ENCODE measurements around the gene EEF1AKMT4.
A peak's percentile ranks its signal among the peaks of the same experiment; 100 is the strongest.

EEF1AKMT4 gene

GRCh38 chr3:184233127-184233843 is 16.2 kb upstream of the EEF1AKMT4 start:
- Histone ChIP-seq H3K4me3 (replicated peaks; ENCODE audit: insufficient read depth, low read length) (no peak overlapping the region), H3K27ac (replicated peaks) (no peak overlapping the region), H3K27me3 (ENCODE audit: insufficient read depth, poor library complexity, severe bottlenecking) (peaks cover 31% of the 10 kb centered on the region)
- no peak for TF ChIP-seq POLR2AphosphoS5 (IDR thresholded peaks at IDR 0.05; ENCODE audit: low read depth)
- no peak for TF ChIP-seq SPI1 (IDR thresholded peaks at IDR 0.05; ENCODE audit: borderline replicate concordance, low read depth)
- TF ChIP-seq, protein P1, sequence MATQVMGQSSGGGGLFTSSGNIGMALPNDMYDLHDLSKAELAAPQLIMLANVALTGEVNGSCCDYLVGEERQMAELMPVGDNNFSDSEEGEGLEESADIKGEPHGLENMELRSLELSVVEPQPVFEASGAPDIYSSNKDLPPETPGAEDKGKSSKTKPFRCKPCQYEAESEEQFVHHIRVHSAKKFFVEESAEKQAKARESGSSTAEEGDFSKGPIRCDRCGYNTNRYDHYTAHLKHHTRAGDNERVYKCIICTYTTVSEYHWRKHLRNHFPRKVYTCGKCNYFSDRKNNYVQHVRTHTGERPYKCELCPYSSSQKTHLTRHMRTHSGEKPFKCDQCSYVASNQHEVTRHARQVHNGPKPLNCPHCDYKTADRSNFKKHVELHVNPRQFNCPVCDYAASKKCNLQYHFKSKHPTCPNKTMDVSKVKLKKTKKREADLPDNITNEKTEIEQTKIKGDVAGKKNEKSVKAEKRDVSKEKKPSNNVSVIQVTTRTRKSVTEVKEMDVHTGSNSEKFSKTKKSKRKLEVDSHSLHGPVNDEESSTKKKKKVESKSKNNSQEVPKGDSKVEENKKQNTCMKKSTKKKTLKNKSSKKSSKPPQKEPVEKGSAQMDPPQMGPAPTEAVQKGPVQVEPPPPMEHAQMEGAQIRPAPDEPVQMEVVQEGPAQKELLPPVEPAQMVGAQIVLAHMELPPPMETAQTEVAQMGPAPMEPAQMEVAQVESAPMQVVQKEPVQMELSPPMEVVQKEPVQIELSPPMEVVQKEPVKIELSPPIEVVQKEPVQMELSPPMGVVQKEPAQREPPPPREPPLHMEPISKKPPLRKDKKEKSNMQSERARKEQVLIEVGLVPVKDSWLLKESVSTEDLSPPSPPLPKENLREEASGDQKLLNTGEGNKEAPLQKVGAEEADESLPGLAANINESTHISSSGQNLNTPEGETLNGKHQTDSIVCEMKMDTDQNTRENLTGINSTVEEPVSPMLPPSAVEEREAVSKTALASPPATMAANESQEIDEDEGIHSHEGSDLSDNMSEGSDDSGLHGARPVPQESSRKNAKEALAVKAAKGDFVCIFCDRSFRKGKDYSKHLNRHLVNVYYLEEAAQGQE (IDR thresholded peaks at IDR 0.05; ENCODE audit: insufficient replicate concordance, low read depth), result no peak
- no peak for TF ChIP-seq GABPA (IDR thresholded peaks at IDR 0.05; ENCODE audit: low read depth)
- TF ChIP-seq CTCF (IDR thresholded peaks at IDR 0.05; ENCODE audit: insufficient read depth, low read length), result no peak
- no peak for DNase-seq (ENCODE audit: low read depth in 1 of 2, low spot score in 1 of 2)

- peak in 1 of 2 experiments; percentile 21 for DNase-seq (ENCODE audit: low read depth in 1 of 2, low spot score in 1 of 2)
- Histone ChIP-seq H3K4me3 (replicated peaks; ENCODE audit: insufficient read depth, low read length) (no peak overlapping the region), H3K27me3 (ENCODE audit: insufficient read depth, poor library complexity, severe bottlenecking) (peaks cover 26% of the 10 kb centered on the region), H3K27ac (replicated peaks) (no peak overlapping the region)
- no peak for TF ChIP-seq SPI1 (IDR thresholded peaks at IDR 0.05; ENCODE audit: borderline replicate concordance, low read depth)
- TF ChIP-seq, protein P1 (IDR thresholded peaks at IDR 0.05; ENCODE audit: insufficient replicate concordance, low read depth), result no peak
- no peak for TF ChIP-seq POLR2AphosphoS5 (IDR thresholded peaks at IDR 0.05; ENCODE audit: low read depth)
- no peak for TF ChIP-seq GABPA (IDR thresholded peaks at IDR 0.05; ENCODE audit: low read depth)
- no peak for TF ChIP-seq CTCF (IDR thresholded peaks at IDR 0.05; ENCODE audit: insufficient read depth, low read length)
Observed at GRCh38 chr3:184234224-184234623, 15.2 kb upstream of the EEF1AKMT4 start.

DNA sequence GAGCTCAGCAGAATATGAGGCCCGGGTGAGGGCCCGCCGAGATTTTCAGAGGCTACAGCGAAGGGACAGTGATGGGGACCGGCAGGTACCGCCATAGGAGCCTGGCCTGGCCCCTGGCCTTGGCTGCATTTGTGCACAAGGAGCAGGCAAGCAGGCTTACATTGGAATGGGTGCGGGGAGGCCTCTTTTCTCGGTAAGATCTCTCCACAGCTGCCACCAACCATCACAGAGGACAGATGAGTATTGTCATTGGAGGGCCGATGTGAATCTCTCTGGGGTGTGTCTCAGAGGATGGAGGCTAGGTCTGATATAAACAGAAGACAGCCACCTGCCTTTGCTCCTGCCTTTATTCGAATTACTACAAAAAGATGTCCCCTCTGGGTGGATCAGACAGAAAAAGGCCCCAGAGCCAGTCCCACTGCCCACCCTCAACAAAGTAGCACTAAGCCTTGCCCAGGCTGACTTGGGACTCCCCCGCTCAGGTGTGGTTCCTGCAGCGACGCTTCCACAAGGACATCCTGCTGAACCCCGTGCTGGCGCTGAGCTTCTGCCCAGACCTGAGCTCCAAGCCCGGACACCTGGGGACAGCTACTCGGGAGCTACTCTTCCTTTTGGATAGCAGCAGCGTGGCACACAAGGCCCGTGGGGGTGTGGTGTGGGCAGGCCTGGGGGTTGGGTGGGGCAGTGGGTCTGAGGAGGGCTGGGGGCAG is 14.6 kb upstream of the EEF1AKMT4 start:
- DNase-seq (ENCODE audit: low read depth in 1 of 2, low spot score in 1 of 2), result no peak
- H3K27ac ChIP-seq (replicated peaks), result no peak overlapping the region
- no peak for TF ChIP-seq POLR2AphosphoS5 (IDR thresholded peaks at IDR 0.05; ENCODE audit: low read depth)
- no peak for TF ChIP-seq CTCF (IDR thresholded peaks at IDR 0.05; ENCODE audit: insufficient read depth, low read length)
- TF ChIP-seq, protein P1 (IDR thresholded peaks at IDR 0.05; ENCODE audit: insufficient replicate concordance, low read depth), result no peak
- no peak for TF ChIP-seq GABPA (IDR thresholded peaks at IDR 0.05; ENCODE audit: low read depth)
- no peak for TF ChIP-seq SPI1 (IDR thresholded peaks at IDR 0.05; ENCODE audit: borderline replicate concordance, low read depth)
- H3K27me3 ChIP-seq (ENCODE audit: insufficient read depth, poor library complexity, severe bottlenecking), result peaks cover 22% of the 10 kb centered on the region
- no peak overlapping the region for H3K4me3 ChIP-seq (replicated peaks; ENCODE audit: insufficient read depth, low read length)
